Liver (tissue), 9 donors: Measurements from ENCODE around the gene TACC2. TPM values are rescaled to one million over a fixed set of nuclear protein-coding genes. Genes with fewer than 3 reads are reported as not detected.

Experiments used
- DNase-seq: peaks from one replicate; pipeline ENCODE4 v3.0.0-alpha.2; 2017; ENCODE audit warnings: low spot score
- H3K27ac ChIP-seq, 2 donors: one replicate each; pipeline ENCODE4 v1.7.0; 2013; ENCODE audit warnings: inconsistent platforms in 2 of 2, low read length in 2 of 2, control low read depth in 1 of 2, low read depth in 1 of 2, mild to moderate bottlenecking in 1 of 2
- H3K27me3 ChIP-seq, 4 donors: one replicate each; pipeline versions ENCODE4 v1.6.1 to v1.7.0; 2013; ENCODE audit warnings: low read length in 3 of 4, inconsistent platforms in 1 of 4, mild to moderate bottlenecking in 1 of 4, moderate library complexity in 1 of 4; ENCODE audit not compliant: control insufficient read depth in 4 of 4, insufficient read depth in 4 of 4
- H3K36me3 ChIP-seq, 4 donors: one replicate each; pipeline versions ENCODE4 v1.6.1 to v1.7.0; 2013; ENCODE audit warnings: low read length in 3 of 4, mild to moderate bottlenecking in 3 of 4, low read depth in 1 of 4, moderate library complexity in 1 of 4; ENCODE audit not compliant: control insufficient read depth in 4 of 4, insufficient read depth in 3 of 4
- H3K4me1 ChIP-seq, 4 donors: one replicate each; pipeline versions ENCODE4 v1.6.1 to v1.7.0; 2013; ENCODE audit warnings: low read length in 3 of 4, mild to moderate bottlenecking in 3 of 4, moderate library complexity in 1 of 4; ENCODE audit not compliant: control insufficient read depth in 4 of 4, insufficient read depth in 4 of 4
- H3K4me3 ChIP-seq, 3 donors: one replicate each; pipeline versions ENCODE4 v1.6.1 to v1.7.0; 2013; ENCODE audit warnings: low read length in 3 of 3, control low read depth in 1 of 3, low read depth in 1 of 3, mild to moderate bottlenecking in 1 of 3
- H3K9ac ChIP-seq, 2 donors: one replicate each; pipeline ENCODE4 v1.7.0; 2013; ENCODE audit warnings: low read length in 2 of 2, mild to moderate bottlenecking in 2 of 2, moderate library complexity in 2 of 2, control low read depth in 1 of 2, low read depth in 1 of 2
- H3K9me3 ChIP-seq, 4 donors: one replicate each; pipeline versions ENCODE4 v1.6.1 to v1.7.0; 2013; ENCODE audit warnings: low read length in 3 of 4; ENCODE audit not compliant: control insufficient read depth in 4 of 4
- EGR1 ChIP-seq, 2 donors: IDR thresholded peaks; 2 replicates each; pipeline ENCODE4 v1.6.1; 2016 to 2018; ENCODE audit warnings: antibody characterized with exemption in 2 of 2, low read depth in 2 of 2
- FOXA1 ChIP-seq: IDR thresholded peaks from 2 replicates; pipeline ENCODE4 v1.6.1; 2016; ENCODE audit warnings: antibody characterized with exemption
- FOXA2 ChIP-seq: IDR thresholded peaks from 2 replicates; pipeline ENCODE4 v1.6.1; 2016; ENCODE audit warnings: antibody characterized with exemption
- GABPA ChIP-seq, 2 donors: IDR thresholded peaks in 1 of 2; conservative IDR thresholded peaks in 1 of 2; 2 replicates each; pipeline ENCODE4 v1.6.1; 2016; ENCODE audit warnings: antibody characterized with exemption in 2 of 2, mild to moderate bottlenecking in 1 of 2, moderate library complexity in 1 of 2
- HNF4A ChIP-seq, 2 donors: conservative IDR thresholded peaks; 2 replicates each; pipeline ENCODE4 v1.6.1; 2016; ENCODE audit warnings: antibody characterized with exemption in 2 of 2, mild to moderate bottlenecking in 2 of 2
- HNF4G ChIP-seq: IDR thresholded peaks from 2 replicates; pipeline ENCODE4 v1.6.1; 2016; ENCODE audit warnings: antibody characterized with exemption
- JUND ChIP-seq, 2 donors: IDR thresholded peaks; 2 replicates each; pipeline ENCODE4 v1.6.1; 2016; ENCODE audit warnings: antibody characterized with exemption in 2 of 2
- NR2F2 ChIP-seq: IDR thresholded peaks from 2 replicates; pipeline ENCODE4 v1.6.1; 2016; ENCODE audit warnings: antibody characterized with exemption
- RAD21 ChIP-seq, 2 donors: IDR thresholded peaks; 2 replicates each; pipeline ENCODE4 v1.6.1; 2016; ENCODE audit warnings: antibody characterized with exemption in 2 of 2, mild to moderate bottlenecking in 2 of 2
- RXRA ChIP-seq, 2 donors: IDR thresholded peaks; 2 replicates each; pipeline ENCODE4 v1.6.1; 2017 to 2018; ENCODE audit warnings: antibody characterized with exemption in 2 of 2, mild to moderate bottlenecking in 1 of 2
- SP1 ChIP-seq: IDR thresholded peaks from 2 replicates; pipeline ENCODE4 v1.6.1; 2018; ENCODE audit warnings: antibody characterized with exemption, mild to moderate bottlenecking
- TAF1 ChIP-seq: conservative IDR thresholded peaks from 2 replicates; pipeline ENCODE4 v1.6.1; 2016; ENCODE audit warnings: antibody characterized with exemption, mild to moderate bottlenecking
- YY1 ChIP-seq: IDR thresholded peaks from 2 replicates; pipeline ENCODE4 v1.6.1; 2016; ENCODE audit warnings: antibody characterized with exemption, mild to moderate bottlenecking
- WGBS: extraction: QIAGEN DNeasy Blood & Tissue Kit; methylation state at CpG from one replicate; pipeline ENCODE4 v1.1.7; 2013; 5-methylcytosine and 5-hydroxymethylcytosine counted together
- polyA plus RNA-seq, 2 donors: library from polyadenylated mRNA; stranded (reverse) in 1 of 2; unstranded in 1 of 2; fragments of 200-250 nt in 1 of 2; fragments of >200 nt in 1 of 2; fragmentation: Nextera tagmentation in 1 of 2; extraction: Ambion mirVana in 1 of 2; gene quantifications; one replicate each; pipeline versions ENCODE4 v1.2.1 to v1.2.3, GENCODE V29; 2013 to 2015
- total RNA-seq, 2 donors: library from RNA; depleted of rRNA; stranded (reverse); fragments of >200 nt; gene quantifications; one replicate each; pipeline ENCODE4 v1.2.3, GENCODE V29; 2014
- TF ChIP-seq, protein P1 (sequence below): IDR thresholded peaks from 2 replicates; pipeline ENCODE4 v1.6.1; 2016; ENCODE audit warnings: antibody characterized with exemption, mild to moderate bottlenecking
- TF ChIP-seq, protein P2 (sequence below): IDR thresholded peaks from 2 replicates; pipeline ENCODE4 v1.6.1; 2016; ENCODE audit warnings: antibody characterized with exemption
- TF ChIP-seq, protein P3 (sequence below): IDR thresholded peaks from 2 replicates; pipeline ENCODE4 v1.6.1; 2016; ENCODE audit warnings: antibody characterized with exemption
- TF ChIP-seq, protein P4 (sequence below): fragments of 150-350 bp; IDR thresholded peaks from 2 replicates; pipeline ENCODE4 v1.5.1; 2017; ENCODE audit warnings: improper control_type of control experiment, low read depth, low read length; ENCODE audit not compliant: missing input control
- TF ChIP-seq, protein P5 (sequence below): IDR thresholded peaks from 2 replicates; pipeline ENCODE4 v1.6.1; 2016; ENCODE audit warnings: antibody characterized with exemption
- donor health status: healthy.
- donor health status: healthy.
- donor health status: healthy.
- donor health status: healthy.
- donor health status: healthy.

Gene TACC2
- total and polyA plus RNA-seq, 4 donors, result 1.5 to 9.1 (median 7.8) TPM

DNA sequence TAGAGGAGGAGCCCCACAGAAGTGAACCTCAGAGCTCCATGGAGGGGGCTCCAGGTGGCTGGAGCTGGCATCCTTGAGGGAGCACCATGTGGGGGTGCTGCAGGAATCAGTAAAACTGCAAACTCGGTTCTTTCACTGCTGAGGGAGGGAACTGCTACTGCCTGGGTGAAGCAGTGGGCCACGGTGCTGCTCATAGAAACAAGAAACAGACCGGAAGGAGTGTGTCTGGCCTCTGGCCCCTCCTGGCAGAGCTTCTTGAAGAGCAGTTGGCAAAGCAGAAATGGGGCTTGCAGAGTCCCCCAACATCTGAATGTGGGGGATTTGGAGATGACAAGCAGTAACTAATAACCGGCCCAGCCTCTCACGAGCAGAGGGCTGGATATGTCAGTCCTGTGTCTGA lies 23.8 kb downstream of the TACC2 start:
- TF ChIP-seq FOXA2, result no peak
- Histone ChIP-seq H3K9ac (peak overlapping the region in 1 of 2 donors; percentile 8), H3K36me3 (no peaks in the 10 kb centered on the region), H3K27ac (peak overlapping the region in 1 of 2 donors; percentile 52), H3K4me1 (peaks cover 1 to 14% (median 10%) of the 10 kb centered on the region in 4 donors), H3K4me3 (no peak overlapping the region), H3K9me3 (no peaks in the 10 kb centered on the region), H3K27me3 (no peaks in the 10 kb centered on the region)
- no peak for DNase-seq
- 86% methylated on average over 5 of the region's 5 CpGs for WGBS

DNA sequence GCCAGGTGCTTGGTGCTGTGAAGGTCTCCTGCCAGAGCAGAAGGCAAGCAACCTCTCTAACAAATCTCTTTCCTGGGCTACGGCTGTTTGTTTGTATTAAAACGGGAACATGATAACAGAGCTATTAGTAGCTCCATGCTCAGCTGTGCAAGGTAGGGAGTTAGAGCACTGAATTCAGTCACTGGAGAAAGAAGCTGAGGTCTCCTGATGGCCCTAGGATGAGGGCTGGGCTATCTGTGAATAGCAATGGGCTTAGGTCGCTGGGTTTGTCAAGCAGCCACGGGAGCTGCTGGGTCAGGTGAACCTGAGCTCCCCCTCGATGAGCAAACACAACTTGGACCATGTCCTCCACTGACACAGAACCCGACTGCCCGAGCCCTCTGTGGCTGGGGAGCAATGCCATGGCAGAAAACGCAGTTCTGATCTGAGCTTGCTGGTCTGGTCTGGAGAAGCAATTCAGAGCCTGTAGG lies 24.4 kb downstream of the TACC2 start:
- H3K27ac ChIP-seq, result peak overlapping the region; percentile 36 to 52
- H3K4me1 ChIP-seq, result peaks cover 1 to 13% (median 9%) of the 10 kb centered on the region in 4 donors
- peak; percentile 74 to 77 for TF ChIP-seq RXRA (IDR thresholded peaks at IDR 0.05)
- no peak for TF ChIP-seq GABPA (IDR thresholded peaks at IDR 0.05 in 1 of 2, conservative IDR thresholded peaks at IDR 0.05 in 1 of 2)
- peak; percentile 96 for TF ChIP-seq SP1
- TF ChIP-seq, protein P1, sequence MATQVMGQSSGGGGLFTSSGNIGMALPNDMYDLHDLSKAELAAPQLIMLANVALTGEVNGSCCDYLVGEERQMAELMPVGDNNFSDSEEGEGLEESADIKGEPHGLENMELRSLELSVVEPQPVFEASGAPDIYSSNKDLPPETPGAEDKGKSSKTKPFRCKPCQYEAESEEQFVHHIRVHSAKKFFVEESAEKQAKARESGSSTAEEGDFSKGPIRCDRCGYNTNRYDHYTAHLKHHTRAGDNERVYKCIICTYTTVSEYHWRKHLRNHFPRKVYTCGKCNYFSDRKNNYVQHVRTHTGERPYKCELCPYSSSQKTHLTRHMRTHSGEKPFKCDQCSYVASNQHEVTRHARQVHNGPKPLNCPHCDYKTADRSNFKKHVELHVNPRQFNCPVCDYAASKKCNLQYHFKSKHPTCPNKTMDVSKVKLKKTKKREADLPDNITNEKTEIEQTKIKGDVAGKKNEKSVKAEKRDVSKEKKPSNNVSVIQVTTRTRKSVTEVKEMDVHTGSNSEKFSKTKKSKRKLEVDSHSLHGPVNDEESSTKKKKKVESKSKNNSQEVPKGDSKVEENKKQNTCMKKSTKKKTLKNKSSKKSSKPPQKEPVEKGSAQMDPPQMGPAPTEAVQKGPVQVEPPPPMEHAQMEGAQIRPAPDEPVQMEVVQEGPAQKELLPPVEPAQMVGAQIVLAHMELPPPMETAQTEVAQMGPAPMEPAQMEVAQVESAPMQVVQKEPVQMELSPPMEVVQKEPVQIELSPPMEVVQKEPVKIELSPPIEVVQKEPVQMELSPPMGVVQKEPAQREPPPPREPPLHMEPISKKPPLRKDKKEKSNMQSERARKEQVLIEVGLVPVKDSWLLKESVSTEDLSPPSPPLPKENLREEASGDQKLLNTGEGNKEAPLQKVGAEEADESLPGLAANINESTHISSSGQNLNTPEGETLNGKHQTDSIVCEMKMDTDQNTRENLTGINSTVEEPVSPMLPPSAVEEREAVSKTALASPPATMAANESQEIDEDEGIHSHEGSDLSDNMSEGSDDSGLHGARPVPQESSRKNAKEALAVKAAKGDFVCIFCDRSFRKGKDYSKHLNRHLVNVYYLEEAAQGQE, result no peak
- TF ChIP-seq, protein P2, sequence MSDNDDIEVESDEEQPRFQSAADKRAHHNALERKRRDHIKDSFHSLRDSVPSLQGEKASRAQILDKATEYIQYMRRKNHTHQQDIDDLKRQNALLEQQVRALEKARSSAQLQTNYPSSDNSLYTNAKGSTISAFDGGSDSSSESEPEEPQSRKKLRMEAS, result no peak
- TF ChIP-seq HNF4A (conservative IDR thresholded peaks at IDR 0.05), result peak; percentile 88 to 90
- TF ChIP-seq, protein P3, sequence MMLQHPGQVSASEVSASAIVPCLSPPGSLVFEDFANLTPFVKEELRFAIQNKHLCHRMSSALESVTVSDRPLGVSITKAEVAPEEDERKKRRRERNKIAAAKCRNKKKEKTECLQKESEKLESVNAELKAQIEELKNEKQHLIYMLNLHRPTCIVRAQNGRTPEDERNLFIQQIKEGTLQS, result peak; percentile 40
- TF ChIP-seq RAD21 (IDR thresholded peaks at IDR 0.05), result peak; percentile 10 to 55
- no peak for TF ChIP-seq NR2F2
- no peak for TF ChIP-seq HNF4G
- TF ChIP-seq, protein P4, sequence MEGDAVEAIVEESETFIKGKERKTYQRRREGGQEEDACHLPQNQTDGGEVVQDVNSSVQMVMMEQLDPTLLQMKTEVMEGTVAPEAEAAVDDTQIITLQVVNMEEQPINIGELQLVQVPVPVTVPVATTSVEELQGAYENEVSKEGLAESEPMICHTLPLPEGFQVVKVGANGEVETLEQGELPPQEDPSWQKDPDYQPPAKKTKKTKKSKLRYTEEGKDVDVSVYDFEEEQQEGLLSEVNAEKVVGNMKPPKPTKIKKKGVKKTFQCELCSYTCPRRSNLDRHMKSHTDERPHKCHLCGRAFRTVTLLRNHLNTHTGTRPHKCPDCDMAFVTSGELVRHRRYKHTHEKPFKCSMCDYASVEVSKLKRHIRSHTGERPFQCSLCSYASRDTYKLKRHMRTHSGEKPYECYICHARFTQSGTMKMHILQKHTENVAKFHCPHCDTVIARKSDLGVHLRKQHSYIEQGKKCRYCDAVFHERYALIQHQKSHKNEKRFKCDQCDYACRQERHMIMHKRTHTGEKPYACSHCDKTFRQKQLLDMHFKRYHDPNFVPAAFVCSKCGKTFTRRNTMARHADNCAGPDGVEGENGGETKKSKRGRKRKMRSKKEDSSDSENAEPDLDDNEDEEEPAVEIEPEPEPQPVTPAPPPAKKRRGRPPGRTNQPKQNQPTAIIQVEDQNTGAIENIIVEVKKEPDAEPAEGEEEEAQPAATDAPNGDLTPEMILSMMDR, result no peak
- no peak for TF ChIP-seq EGR1 (IDR thresholded peaks at IDR 0.05; ENCODE audit: low read depth in 2 of 2)
- peak; percentile 24 for TF ChIP-seq FOXA1
- TF ChIP-seq TAF1, result no peak
- TF ChIP-seq, protein P5, sequence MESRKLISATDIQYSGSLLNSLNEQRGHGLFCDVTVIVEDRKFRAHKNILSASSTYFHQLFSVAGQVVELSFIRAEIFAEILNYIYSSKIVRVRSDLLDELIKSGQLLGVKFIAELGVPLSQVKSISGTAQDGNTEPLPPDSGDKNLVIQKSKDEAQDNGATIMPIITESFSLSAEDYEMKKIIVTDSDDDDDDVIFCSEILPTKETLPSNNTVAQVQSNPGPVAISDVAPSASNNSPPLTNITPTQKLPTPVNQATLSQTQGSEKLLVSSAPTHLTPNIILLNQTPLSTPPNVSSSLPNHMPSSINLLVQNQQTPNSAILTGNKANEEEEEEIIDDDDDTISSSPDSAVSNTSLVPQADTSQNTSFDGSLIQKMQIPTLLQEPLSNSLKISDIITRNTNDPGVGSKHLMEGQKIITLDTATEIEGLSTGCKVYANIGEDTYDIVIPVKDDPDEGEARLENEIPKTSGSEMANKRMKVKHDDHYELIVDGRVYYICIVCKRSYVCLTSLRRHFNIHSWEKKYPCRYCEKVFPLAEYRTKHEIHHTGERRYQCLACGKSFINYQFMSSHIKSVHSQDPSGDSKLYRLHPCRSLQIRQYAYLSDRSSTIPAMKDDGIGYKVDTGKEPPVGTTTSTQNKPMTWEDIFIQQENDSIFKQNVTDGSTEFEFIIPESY, result no peak
- TF ChIP-seq YY1, result peak; percentile 87
- no peak for TF ChIP-seq FOXA2
- no peak for TF ChIP-seq JUND (IDR thresholded peaks at IDR 0.05)
- no peaks in the 10 kb centered on the region for H3K9me3 ChIP-seq
- peak; percentile 54 for DNase-seq
- no peaks in the 10 kb centered on the region for H3K27me3 ChIP-seq
- H3K9ac ChIP-seq, result peak overlapping the region in 1 of 2 donors; percentile 8
- WGBS, result 31% methylated on average over 8 of the region's 8 CpGs
- H3K36me3 ChIP-seq, result no peaks in the 10 kb centered on the region
- no peak overlapping the region for H3K4me3 ChIP-seq
